Stimulated activated CD4-positive, alpha-beta T cell treated with anti-CD3 and anti-CD28 coated beads, Interleukin-4, amount 100 ng/mL, for 24 hours (primary cell): ENCODE measurements around the gene CBY2.
"Not testable (repeated sequence)": the region's sequence is repeated elsewhere in the genome, so short reads cannot be mapped to it uniquely, and the experiment has no call there.

ENCODE experiments used
- DNase-seq: peaks from one replicate; pipeline ENCODE4 v3.0.0-alpha.2; 2020

The CBY2 gene

GRCh38 chr13:45702088-45702487 lies at the start of gene CBY2:
Gene CBY2, plus strand, starts transcription at chr13:45702320. Its CDS starts 71 bp downstream, at chr13:45702391.
- DNase-seq, result no peak

- DNase-seq, result no peak
Measured at GRCh38 chr13:45654633-45655349, 47.3 kb upstream of the CBY2 start.

- no peak for DNase-seq
Measured at GRCh38 chr13:45658586-45659235, 43.4 kb upstream of the CBY2 start.

- no peak for DNase-seq
Measured at GRCh38 chr13:45659536-45659935, 42.6 kb upstream of the CBY2 start.

GRCh38 chr13:45660458-45660857 lies 41.7 kb upstream of the CBY2 start:
- not testable (repeated sequence) for DNase-seq

- DNase-seq, result no peak
Measured at GRCh38 chr13:45662162-45662561, 40.0 kb upstream of the CBY2 start.

GRCh38 chr13:45662903-45663302 lies 39.2 kb upstream of the CBY2 start:
- not testable (repeated sequence) for DNase-seq

- not testable (repeated sequence) for DNase-seq
Measured at GRCh38 chr13:45669626-45670025, 32.5 kb upstream of the CBY2 start.

GRCh38 chr13:45670189-45670885 lies 31.8 kb upstream of the CBY2 start:
- no peak for DNase-seq

- no peak for DNase-seq
Measured at GRCh38 chr13:45674908-45675307, 27.2 kb upstream of the CBY2 start.

- DNase-seq, result no peak
Measured at GRCh38 chr13:45678282-45678681, 23.8 kb upstream of the CBY2 start.

- DNase-seq, result no peak
Measured at GRCh38 chr13:45681113-45681512, 21.0 kb upstream of the CBY2 start.

- no peak for DNase-seq
Measured at GRCh38 chr13:45682494-45683008, 19.6 kb upstream of the CBY2 start.

- DNase-seq, result no peak
Measured at GRCh38 chr13:45683701-45684100, 18.4 kb upstream of the CBY2 start.

GRCh38 chr13:45688577-45688976 lies 13.5 kb upstream of the CBY2 start:
- DNase-seq, result no peak

- no peak for DNase-seq
Measured at GRCh38 chr13:45690636-45691035, 11.5 kb upstream of the CBY2 start.

- no peak for DNase-seq
Measured at GRCh38 chr13:45691251-45691650, 10.9 kb upstream of the CBY2 start.

- no peak for DNase-seq
Measured at GRCh38 chr13:45691667-45692066, 10.5 kb upstream of the CBY2 start.

GRCh38 chr13:45695198-45695730 lies 6.9 kb upstream of the CBY2 start:
- peak; percentile 38 for DNase-seq

GRCh38 chr13:45696610-45697226 lies 5.4 kb upstream of the CBY2 start:
- DNase-seq, result no peak

- DNase-seq, result peak; percentile 18
Measured at GRCh38 chr13:45700971-45701900, 884 bp upstream of the CBY2 start.

GRCh38 chr13:45702869-45703391 lies 810 bp downstream of the CBY2 start:
- no peak for DNase-seq
